SKM-1 treated with dmso at 0.1 percent for 144 hours (cell line): Measurements from ENCODE around the gene ARMS2.

ENCODE experiments used
- DNase-seq: peaks from one replicate; lab custom pipeline; 2025; ENCODE audit not compliant: unreplicated experiment; lab: John Stamatoyannopoulos, UW

The ARMS2 gene, protein sequence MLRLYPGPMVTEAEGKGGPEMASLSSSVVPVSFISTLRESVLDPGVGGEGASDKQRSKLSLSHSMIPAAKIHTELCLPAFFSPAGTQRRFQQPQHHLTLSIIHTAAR

DNA sequence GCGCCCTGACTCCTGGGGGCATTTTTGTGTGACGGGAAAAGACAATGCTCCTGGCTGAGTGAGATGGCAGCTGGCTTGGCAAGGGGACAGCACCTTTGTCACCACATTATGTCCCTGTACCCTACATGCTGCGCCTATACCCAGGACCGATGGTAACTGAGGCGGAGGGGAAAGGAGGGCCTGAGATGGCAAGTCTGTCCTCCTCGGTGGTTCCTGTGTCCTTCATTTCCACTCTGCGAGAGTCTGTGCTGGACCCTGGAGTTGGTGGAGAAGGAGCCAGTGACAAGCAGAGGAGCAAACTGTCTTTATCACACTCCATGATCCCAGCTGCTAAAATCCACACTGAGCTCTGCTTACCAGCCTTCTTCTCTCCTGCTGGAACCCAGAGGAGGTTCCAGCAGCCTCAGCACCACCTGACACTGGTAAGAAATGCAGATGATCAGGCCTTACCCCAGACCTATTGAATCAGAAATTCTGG lies at the start of gene ARMS2:
TSS of gene ARMS2 (plus strand) at position 51 of the 478 bp plus-strand sequence. CDS start at position 126, 75 bp downstream.
- DNase-seq, result no peak

DNA sequence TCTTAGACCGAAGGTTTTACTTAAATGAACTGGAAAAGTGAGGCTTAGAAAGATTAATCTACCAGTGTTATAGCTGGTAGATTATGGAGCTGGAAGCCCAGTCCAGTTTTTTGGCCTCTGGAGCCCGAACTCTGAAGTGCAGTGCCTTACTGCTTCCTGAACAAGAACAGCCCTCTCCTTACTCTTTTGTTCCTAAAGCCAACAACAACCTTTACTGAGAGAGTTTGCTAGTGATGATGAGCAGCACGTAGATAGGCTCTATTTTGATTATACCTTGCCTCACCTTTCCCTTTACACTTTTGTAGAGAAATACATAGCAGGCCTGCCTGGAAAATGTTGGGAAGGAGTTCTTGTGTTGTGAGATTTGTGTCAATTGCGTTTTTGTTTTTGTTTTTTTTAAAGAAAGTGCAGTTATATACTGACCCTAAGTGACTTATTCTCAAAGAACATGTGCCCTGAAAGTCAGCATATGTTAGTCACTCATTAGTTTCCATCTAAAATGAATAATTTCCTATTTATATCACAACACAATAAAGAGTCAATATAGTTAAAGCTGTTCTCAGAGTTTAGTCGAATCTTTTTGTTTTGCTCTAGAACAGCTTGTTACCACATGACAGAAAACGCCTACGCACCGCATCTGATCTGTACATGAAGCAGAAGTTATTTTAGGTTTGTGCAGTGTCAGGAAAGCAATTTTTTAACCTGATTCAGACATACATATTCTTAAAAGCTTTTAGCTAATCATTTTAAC lies 46.9 kb upstream of the ARMS2 start:
- DNase-seq, result no peak

DNA sequence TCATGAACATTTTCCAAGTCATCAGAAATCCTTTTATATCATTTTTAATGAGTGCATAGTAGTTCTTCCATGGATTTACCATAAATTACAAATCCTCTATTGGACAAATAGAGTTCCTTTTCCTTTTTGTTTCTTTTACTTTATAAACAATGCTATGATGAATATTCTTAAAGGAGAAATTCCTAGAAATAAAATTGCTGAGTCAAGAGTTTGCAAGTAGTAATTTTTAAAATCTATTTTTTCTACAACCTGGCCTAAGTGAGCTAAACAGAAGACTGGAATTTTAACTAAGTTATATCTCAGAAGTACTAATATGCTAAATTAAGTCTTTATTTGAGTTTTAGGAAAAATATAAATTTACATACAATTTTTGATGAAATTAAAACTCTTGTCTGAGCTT lies 41.1 kb upstream of the ARMS2 start:
- no peak for DNase-seq

DNA sequence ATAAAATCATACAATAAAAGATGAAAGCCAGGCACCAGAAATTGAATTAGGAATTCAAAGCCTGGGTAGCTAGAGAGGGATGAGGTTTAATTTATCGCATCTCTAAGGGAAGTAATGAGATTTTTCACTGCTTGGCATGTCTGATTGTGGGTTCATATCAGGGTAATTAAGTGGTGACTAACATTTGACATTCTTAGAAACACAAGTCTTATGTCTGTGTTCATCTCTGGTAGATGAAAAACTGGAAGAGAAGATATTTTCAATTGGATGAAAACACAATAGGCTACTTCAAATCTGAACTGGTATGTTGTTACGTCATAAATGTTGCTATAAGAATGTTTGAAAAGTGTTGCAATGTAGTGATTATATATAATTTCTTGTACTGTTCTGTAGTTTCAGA lies 36.8 kb upstream of the ARMS2 start:
- DNase-seq, result no peak

DNA sequence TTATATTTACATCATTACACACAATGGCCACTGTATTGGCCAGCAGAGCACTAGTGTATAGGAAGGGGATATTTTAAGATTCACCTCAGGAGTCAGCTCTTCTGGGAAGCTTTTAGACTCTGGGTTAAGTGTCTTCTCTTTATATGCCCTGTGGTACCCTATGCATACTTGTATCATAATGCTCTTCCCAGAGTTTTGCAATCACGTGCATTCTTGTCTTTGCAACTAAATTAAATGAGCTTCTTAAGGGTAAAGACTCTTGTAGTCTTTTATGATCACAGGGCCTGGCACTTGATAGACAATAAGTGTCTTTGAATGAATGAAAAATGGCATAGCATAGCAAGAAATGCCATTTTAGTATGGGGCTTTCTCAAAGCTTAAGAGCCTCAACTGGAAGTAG lies 35.4 kb upstream of the ARMS2 start:
- no peak for DNase-seq

DNA sequence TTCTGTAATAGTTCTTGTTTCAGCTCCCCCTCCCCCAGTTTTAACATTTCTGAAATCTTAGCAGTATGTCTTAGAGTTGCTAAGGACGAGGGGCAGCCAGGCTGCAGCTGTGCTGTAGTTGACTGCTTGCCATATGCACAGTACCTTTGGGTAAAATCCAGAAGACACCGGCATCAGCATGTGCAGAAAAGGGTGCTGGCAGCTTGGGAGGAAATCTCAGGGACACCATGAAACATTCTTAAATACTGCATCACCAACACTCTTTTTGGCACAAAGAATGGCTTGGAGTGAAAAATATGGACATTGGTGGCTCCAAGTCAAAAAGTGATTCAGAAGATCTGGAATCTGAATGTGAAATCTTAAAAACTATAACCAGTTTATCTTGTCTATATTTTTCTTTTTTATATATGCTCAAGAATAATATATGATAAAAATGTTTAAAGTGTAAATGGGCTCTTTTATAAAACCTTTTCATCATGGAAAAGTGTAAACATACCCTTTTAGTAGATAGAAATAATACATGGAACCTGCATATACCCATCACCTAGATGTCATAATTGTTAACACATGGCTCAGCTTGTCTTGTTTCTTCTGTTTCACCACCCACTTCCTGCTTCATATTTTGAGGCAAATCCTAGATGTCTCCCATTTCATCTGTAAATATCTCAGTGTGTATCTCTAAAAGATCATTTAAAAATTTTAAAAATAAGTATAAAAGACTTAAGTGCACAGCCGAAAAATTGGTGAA lies 34.4 kb upstream of the ARMS2 start:
- no peak for DNase-seq

DNA sequence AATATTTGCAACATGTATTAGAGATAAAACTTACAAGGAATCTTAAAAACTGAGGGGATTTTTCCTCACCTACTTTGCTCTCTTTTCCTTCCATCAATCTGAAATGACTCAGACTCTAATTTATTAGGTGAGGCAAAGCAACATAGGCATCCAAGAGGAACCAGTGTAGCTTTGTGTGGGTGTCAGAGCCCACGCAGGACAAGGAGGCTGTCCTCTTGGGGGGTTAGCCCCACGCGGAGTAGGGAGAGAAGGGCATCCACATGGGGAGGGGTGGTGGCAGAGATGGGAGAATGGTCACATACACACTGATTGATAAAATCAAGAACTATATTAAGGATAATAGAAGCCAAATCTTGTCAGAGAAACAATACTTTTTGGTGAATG lies 33.8 kb upstream of the ARMS2 start:
- no peak for DNase-seq

DNA sequence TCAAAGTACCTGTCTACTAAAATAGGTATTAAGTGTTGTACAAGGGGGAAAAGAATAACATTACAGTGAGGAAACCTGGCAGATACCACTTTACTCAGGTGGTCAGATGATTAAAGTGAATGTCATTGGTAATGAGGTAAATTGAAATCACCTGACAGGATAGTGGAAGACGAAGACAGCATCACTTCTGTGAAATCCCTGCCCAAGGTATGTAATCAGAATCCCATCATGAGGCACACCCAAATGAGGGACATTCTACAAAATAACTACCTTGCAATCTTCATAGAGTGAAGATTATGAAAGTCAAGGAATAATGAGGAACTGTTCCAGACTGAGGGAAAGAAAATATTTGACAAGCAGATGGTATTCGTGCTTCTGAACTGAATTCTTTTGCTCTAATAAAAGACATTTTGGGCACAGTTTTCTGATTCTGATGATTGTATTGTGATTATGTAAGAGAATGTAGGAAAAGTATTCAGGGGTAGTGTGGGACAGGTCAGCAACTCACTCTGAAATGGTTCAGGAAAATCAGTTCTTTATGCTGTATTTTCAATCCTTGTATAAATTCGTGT lies 33.3 kb upstream of the ARMS2 start:
- DNase-seq, result no peak

DNA sequence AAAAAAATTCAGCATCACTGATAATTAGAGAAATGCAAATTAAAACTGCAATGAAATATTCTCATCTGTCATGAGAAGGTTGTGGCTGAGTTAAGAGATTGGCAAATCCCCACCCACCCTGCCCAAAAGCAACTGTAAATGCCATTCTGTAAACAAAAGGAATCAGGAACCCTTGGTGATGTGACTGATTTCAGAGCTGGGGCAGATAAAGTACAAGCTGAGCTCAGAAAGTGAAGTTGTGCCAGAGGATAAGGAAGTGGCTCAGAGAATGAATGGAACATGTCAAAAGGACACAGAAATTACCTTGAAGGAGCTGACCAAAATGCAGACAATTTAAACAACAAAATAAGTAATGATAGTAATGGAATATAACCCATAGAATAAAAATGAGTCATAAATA lies 32.7 kb upstream of the ARMS2 start:
- DNase-seq, result no peak

DNA sequence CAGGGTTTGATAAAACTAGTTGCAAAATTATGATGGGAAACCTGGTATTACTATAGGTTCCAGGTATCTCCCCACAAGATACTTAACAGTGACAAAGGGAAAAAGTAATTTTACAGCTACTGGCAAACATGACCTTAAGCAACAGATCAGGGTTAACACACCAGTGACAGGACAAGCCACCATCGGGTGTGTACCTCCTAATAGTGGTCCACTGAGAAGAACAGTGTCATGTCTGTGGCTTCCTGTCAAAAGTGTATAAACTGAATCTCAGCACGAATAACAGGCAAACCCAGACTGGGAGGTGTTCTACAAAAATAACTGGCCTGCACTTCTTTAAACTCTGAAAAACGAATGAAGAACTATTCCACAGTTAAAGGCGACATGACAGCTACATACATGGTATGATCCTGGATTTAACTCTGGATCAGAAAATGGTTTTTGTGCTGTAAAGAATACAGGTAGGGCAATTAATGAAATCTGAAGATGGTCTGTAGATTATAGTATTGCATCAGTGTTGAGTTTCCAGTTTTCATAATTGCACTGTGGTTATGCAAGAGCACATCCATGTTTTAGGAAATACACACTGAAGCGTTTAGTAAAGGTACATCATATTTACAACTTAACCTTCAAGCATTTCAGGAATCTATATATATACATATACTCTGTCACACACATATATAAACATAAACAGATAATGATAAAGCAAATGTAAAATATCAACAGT lies 32.0 kb upstream of the ARMS2 start:
- DNase-seq, result no peak

DNA sequence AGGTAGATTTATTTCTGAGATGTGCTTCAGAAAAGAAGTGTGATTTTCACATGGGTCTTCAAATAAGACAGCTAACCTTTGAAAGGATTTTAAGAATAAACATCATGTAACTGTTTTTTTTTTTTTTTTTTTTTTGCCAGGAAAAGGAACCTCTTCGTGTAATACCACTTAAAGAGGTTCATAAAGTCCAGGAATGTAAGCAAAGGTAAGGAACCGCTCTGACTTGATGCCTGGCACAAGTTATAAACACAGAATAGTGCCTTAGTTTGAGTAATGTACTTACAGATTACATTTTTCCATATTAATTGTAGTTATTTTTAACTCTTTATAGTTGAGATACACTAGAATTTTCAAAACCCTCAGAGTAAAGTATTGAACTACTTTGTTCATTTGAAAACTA lies 30.4 kb upstream of the ARMS2 start:
- no peak for DNase-seq

DNA sequence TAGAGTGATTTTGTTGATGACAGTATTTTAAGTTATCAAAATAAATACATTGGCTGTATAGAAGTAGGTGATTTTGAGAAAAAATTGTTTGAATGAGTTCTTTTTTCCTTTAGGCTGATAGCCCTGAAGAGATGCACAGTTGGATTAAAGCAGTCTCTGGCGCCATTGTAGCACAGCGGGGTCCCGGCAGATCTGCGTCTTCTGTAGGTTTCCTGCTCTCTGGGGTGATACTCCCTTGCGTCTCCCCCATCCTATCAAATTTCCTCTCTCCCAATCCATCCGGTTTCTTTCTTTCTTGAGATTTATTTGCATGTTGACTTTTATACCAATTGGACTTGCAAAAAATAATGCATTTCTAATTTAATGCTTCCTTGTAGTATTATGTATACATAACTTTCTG lies 27.6 kb upstream of the ARMS2 start:
- no peak for DNase-seq

DNA sequence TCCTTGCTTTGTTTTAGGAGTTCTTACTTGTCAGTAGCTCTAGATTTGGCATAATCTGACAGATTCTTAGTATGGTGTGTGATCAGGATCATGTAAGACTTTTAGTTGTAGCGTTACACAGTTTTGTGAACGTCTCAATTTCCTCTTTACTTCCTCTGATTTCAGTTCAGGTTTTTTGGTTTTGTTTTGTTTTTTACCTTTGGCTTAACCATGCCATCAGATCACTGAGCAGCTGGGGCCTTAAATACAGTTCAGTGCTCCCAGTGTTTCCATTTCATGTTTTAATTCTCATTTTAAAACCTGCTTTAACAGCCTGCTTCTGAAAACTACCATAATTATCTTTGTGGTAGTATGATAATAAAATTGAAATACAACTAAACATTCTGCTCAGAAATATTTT lies 27.2 kb upstream of the ARMS2 start:
- DNase-seq, result no peak

DNA sequence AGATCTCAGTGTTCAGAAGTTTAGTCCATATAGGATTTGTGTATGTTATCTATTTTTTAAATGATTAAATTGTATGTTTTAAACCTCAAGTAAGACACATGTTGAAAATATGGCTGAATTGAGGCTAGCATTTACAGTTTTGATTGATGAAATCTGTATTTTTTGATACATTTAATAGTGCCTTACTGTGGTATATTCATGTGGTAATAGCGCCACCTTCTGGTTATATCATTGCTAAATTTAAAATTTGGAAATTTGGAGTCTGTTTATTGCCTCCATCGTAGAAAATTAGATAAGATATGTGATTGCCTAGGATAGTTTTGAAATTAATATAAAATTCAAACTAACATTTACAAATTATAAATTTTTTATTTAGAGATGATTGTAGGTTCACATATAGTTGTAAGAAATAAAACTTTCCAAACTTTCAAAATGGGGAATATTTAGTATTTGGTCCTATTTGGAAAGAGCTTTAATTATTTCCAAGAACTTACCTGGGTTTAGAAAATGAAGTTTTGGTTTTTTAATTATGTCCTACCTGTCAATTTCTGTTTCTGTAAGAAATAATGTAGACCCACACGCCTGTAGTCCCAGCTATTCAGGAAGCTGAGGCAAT lies 19.1 kb upstream of the ARMS2 start:
- peak; percentile 41 for DNase-seq

DNA sequence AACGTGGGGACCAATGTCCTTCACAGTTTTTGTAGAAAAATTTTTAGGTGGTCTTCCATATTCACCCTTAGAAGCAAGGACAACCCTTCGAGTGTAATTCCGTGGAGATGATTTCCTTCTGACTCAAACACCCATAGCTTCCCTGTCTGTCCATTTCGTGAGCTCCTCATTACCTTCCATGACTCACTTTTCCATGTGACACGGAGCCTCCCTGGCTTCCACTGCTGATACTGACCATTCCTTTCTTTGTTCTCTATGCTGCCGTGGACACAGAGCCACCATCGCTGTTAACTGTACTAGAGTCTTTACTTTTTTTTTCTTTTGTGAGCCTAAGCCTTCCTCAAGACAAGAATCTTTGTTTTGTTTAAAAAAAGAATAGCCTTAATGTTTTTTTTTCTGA lies 12.5 kb upstream of the ARMS2 start:
- no peak for DNase-seq

DNA sequence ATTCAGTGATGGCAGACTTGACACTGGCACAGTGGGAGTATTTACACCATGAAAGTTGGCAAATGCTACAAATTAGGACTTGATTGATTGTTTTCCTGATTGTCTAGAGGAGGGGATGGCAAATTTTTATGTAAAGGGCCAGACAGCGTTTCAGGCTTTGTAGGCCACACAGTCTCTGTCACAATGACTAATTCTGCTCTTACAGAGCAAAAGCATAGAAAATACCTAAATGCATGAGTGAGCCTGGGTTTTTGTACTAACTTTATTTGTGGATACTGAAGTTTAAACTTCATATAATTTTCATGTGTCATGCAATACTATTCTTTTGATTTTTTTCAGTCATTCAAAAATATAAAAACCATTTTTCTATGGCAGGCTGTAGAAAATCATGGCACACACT lies 9.0 kb upstream of the ARMS2 start:
- no peak for DNase-seq

DNA sequence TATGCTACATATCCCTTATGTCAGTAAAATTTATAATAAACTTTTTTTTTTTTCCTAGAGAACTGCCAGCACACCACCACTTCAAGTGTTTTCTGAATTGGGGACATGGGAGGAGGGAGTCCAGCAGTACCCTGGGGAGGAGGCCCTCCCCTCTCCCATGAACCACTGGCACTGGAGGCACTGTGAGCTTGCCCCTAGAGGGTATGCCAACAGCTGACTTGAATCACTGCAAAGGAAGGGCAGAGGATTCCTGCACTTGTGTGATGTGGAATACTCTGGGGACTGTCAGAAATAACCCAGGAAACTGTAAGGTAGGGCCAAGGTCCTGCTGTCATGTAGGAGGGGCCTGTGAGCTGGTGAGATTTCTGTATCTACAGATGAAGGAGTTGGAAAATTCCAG lies 8.5 kb upstream of the ARMS2 start:
- no peak for DNase-seq

DNA sequence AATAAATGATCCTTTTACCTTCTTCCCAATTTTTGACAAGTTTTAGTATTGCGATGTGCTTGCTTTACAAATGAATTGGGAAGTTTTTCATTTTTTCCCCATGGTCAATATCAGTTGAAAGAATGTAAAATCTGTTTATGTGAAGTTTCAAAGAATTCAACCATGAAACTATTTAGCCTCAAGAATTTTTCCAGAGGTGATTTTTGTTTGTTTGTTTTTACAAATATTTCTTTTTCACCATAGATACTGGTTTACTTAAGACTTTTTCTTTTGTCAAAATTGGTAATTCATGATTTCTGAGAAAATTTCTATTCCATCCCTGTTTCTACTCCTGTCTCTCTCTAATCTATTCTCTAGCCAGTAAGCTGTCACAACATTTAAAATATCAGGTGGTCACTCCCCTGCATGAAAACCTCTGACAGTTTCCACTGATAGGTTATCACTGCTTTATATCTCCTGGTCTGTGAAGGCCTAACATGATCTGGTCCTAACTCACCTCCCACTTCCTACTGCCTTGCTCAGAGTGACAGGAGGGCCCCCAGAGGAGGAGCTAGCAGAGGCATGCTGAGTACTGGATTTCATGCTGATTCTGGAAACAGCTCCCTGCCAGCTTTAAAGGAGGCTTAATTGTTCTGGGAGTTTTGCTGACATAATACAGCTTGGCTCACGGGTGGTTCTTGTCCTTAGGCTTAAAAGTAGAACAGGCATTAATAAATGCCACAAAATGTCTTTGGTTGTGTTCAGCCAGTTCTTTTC lies 7.6 kb upstream of the ARMS2 start:
- no peak for DNase-seq

DNA sequence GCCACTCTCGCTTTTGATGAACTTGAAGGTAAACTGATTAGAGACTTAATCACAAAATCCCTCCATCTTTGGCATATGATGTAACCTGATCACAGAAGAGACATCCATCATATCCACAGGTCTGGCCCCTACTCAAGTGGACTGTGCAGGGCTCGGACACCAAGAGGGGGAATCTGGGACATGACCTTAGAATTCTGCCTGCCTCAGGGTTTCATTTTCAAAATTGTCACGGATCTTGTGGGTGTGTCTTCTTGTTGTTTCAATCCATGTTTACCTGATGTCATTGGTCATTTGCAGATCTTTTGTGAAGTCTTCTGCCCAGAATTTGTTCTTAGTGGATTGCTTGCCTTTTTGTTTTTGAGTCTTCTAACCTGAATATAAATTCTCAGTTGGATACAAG lies 5.9 kb upstream of the ARMS2 start:
- DNase-seq, result no peak

DNA sequence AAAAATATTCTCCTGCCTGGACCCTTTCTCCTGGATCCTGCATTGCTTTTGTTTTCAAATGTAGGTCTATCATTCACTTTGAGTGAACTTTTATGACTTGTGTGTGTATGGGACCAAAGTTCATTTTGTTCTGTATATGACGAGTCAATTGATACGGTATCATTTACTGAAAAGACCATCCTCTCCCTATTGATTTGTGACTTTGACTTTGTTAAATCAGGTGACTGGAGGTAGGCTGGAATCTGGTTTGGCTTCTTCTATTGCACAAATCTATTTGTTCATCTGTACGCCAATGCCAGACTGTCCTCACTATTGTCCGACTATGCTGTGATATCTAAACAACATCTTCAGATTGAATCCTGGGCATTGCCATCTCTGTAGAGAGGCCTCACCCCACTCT lies 5.3 kb upstream of the ARMS2 start:
- no peak for DNase-seq
